ENCODE measurements around the gene GLDC. TPM values are rescaled to one million over a fixed set of nuclear protein-coding genes. Genes with fewer than 3 reads are reported as not detected.

GLDC gene
- total RNA-seq, 1 experiment from 2014 or later: 1.5 TPM

DNA sequence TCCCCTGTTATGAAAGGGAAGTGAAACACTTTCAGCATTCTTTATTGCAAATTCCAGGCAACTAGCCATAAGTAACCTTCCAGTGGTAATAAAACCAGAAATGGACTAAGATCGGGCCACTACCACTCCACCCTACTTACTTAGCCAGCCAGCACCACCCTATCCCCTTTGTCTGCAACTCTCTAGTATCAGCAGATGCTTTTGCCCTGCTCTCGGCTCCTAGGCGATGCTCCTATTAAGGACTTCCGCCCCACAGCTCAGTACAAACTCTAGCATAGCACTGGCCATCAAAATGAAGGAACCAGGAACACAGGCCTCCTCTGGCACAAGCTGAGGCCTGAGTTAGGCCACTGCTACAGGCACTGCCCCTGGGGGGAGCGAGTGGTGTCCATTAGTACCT, 81.2 kb downstream of the GLDC start:
- Histone ChIP-seq H3K4me1 (replicated peaks; ENCODE audit: insufficient read depth) (peaks cover 34% of the 10 kb centered on the region), H3K79me2 (ENCODE audit: low read depth) (no peaks in the 10 kb centered on the region), H3K4me3 (no peak overlapping the region), H3K36me3 (ENCODE audit: low read depth) (no peaks in the 10 kb centered on the region), H3K9me3 (ENCODE audit: insufficient read depth, low read depth) (no peaks in the 10 kb centered on the region), H3K27ac (peak overlapping the region; percentile 100), H3F3A (ENCODE audit: insufficient read depth, low read depth) (peaks cover 35% of the 10 kb centered on the region), H3K9me2 (ENCODE audit: insufficient read depth) (no peaks in the 10 kb centered on the region), H4K20me1 (ENCODE audit: insufficient read depth) (no peaks in the 10 kb centered on the region), H3K27me3 (ENCODE audit: insufficient read depth, low read depth) (no peaks in the 10 kb centered on the region), H3K4me2 (no peak overlapping the region), H2AFZ (no peak overlapping the region)
- ChIA-PET CTCF (no interaction called here), POLR2A (ENCODE audit: unreplicated experiment) (no interaction called here)
- TF ChIP-seq EZH2 (IDR thresholded peaks at IDR 0.05; ENCODE audit: low read depth): no peak
- TF ChIP-seq, protein P1, sequence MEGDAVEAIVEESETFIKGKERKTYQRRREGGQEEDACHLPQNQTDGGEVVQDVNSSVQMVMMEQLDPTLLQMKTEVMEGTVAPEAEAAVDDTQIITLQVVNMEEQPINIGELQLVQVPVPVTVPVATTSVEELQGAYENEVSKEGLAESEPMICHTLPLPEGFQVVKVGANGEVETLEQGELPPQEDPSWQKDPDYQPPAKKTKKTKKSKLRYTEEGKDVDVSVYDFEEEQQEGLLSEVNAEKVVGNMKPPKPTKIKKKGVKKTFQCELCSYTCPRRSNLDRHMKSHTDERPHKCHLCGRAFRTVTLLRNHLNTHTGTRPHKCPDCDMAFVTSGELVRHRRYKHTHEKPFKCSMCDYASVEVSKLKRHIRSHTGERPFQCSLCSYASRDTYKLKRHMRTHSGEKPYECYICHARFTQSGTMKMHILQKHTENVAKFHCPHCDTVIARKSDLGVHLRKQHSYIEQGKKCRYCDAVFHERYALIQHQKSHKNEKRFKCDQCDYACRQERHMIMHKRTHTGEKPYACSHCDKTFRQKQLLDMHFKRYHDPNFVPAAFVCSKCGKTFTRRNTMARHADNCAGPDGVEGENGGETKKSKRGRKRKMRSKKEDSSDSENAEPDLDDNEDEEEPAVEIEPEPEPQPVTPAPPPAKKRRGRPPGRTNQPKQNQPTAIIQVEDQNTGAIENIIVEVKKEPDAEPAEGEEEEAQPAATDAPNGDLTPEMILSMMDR (conservative IDR thresholded peaks at IDR 0.05): no peak
- intact Hi-C loops (cut with micrococcal nuclease; ENCODE audit: unreplicated experiment): loop anchor here (10.0 kb wide), 2 partner anchors 60 to 510 kb away; no protein-coding TSS in a partner anchor
- no peak for DNase-seq
- no TSS peak for BruUV-seq (replicated peaks)

DNA sequence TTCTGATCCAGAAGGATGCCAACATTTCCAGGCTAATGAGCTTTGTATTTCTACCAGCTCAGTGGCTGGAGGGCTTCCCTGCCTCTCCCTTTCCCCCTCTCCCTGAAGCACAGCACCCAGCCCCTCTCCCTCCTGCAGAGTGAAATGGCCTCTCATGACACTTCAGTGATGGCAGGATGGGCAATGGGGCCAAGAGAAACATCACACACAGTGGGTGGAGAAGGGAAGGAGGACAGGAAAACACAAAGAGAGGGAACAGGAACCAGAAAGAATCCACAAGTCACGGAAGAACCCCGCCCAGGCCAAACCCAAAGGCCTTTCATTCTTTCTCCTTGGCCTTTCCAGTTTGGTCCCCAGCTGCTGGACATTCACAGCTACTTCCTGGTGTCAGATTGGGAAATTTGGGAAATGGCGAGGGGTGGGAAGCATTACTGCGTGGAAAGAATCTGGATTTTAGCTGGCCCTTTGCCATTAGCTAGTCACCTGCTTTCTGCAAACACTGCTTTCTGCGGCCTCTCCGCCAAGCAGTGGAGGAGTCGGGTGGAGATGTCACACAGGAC, 82.6 kb downstream of the GLDC start:
- no peak overlapping the region for H3K27ac ChIP-seq
- H3K4me2 ChIP-seq: no peak overlapping the region
- H3K27me3 ChIP-seq (ENCODE audit: insufficient read depth, low read depth): no peaks in the 10 kb centered on the region
- no peaks in the 10 kb centered on the region for H3K9me2 ChIP-seq (ENCODE audit: insufficient read depth)
- ChIA-PET POLR2A (ENCODE audit: unreplicated experiment) (no interaction called here), CTCF (no interaction called here)
- TF ChIP-seq EZH2 (IDR thresholded peaks at IDR 0.05; ENCODE audit: low read depth): no peak
- TF ChIP-seq, protein P1 (conservative IDR thresholded peaks at IDR 0.05): no peak
- no peak for DNase-seq
- no peaks in the 10 kb centered on the region for H3K9me3 ChIP-seq (ENCODE audit: insufficient read depth, low read depth)
- H2AFZ ChIP-seq: no peak overlapping the region
- intact Hi-C loops (cut with micrococcal nuclease; ENCODE audit: unreplicated experiment): loop anchor here (10.0 kb wide), 2 partner anchors 58 to 508 kb away; no protein-coding TSS in a partner anchor
- H3K36me3 ChIP-seq (ENCODE audit: low read depth): no peaks in the 10 kb centered on the region
- no peaks in the 10 kb centered on the region for H4K20me1 ChIP-seq (ENCODE audit: insufficient read depth)
- BruUV-seq (replicated peaks): no TSS peak
- H3K4me3 ChIP-seq: no peak overlapping the region
- H3K4me1 ChIP-seq (replicated peaks; ENCODE audit: insufficient read depth): peaks cover 24% of the 10 kb centered on the region
- peaks cover 27% of the 10 kb centered on the region for H3F3A ChIP-seq (ENCODE audit: insufficient read depth, low read depth)
- H3K79me2 ChIP-seq (ENCODE audit: low read depth): no peaks in the 10 kb centered on the region

DNA sequence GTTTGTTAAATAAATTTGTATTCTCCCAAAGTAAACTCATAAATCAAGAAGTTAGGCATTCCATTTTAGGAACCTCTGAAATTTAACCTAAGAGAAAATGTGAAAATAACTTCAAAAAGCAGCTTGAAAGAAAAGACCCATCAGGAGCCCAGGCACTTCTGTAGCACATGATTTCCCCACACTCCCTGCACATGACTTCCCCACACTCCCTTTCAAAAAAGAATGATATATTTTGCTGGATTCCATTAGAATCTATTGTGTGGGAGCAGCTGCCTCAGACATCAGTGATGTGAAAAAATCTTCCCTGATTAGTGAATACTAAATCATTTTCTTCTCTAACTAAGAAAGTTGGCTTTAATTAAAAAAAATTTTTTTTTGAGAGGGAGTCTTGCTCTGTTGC, 83.3 kb downstream of the GLDC start:
- no peak overlapping the region for H3K27ac ChIP-seq

More for the DNA sequence above, 83.3 kb downstream of the GLDC start:
- TF ChIP-seq EZH2 (IDR thresholded peaks at IDR 0.05; ENCODE audit: low read depth): no peak
- TF ChIP-seq, protein P1 (conservative IDR thresholded peaks at IDR 0.05): no peak
- CTCF ChIA-PET: no interaction called here
- Histone ChIP-seq H3F3A (ENCODE audit: insufficient read depth, low read depth) (peaks cover 20% of the 10 kb centered on the region), H3K4me2 (no peak overlapping the region), H3K9me2 (ENCODE audit: insufficient read depth) (no peaks in the 10 kb centered on the region), H4K20me1 (ENCODE audit: insufficient read depth) (no peaks in the 10 kb centered on the region), H3K4me1 (replicated peaks; ENCODE audit: insufficient read depth) (peaks cover 17% of the 10 kb centered on the region), H3K27me3 (ENCODE audit: insufficient read depth, low read depth) (no peaks in the 10 kb centered on the region), H3K79me2 (ENCODE audit: low read depth) (no peaks in the 10 kb centered on the region), H3K9me3 (ENCODE audit: insufficient read depth, low read depth) (no peaks in the 10 kb centered on the region), H3K36me3 (ENCODE audit: low read depth) (no peaks in the 10 kb centered on the region), H3K4me3 (no peak overlapping the region), H2AFZ (no peak overlapping the region)
- BruUV-seq (replicated peaks): no TSS peak
- DNase-seq: no peak
- intact Hi-C loops (cut with micrococcal nuclease; ENCODE audit: unreplicated experiment): loop anchor here (10.0 kb wide), 2 partner anchors 57 to 507 kb away; no protein-coding TSS in a partner anchor
- POLR2A ChIA-PET (ENCODE audit: unreplicated experiment): no interaction called here
